Gastrocnemius medialis (tissue), 4 donors: ENCODE measurements around the gene COMMD8. TPM values are rescaled to one million over a fixed set of nuclear protein-coding genes. Genes with fewer than 3 reads are reported as not detected.
A peak's percentile ranks its signal among the peaks of the same experiment; 100 is the strongest.
"Not testable (repeated sequence)": the region's sequence is repeated elsewhere in the genome, so short reads cannot be mapped to it uniquely, and the experiment has no call there.

Experiments
- ATAC-seq, 2 donors: fragments of 150-250 bp; one replicate each; pipeline ENCODE4 v1.9.1; 2016
- DNase-seq, 2 donors: peaks; one replicate each; pipeline ENCODE4 v3.0.0-alpha.2; 2019
- H3K27ac ChIP-seq, 4 donors: fragments of 200-600 bp; sonication (generic); 1 replicate in 1 of 4; 2 replicates in 3 of 4; pipeline ENCODE4 v1.5.1; 2016 to 2018; ENCODE audit warnings: mild to moderate bottlenecking in 2 of 4, moderate library complexity in 1 of 4
- H3K27me3 ChIP-seq, 3 donors: fragments of 200-600 bp; sonication (generic) in 2 of 3; 1 replicate in 1 of 3; 2 replicates in 2 of 3; pipeline versions ENCODE4 v1.5.1 to v1.6.0; 2016 to 2019; ENCODE audit warnings: mild to moderate bottlenecking in 1 of 3, moderate library complexity in 1 of 3
- H3K36me3 ChIP-seq, 2 donors: fragments of 200-600 bp; sonication (generic) in 1 of 2; one replicate each; pipeline ENCODE4 v1.5.1; 2017 to 2018
- H3K4me1 ChIP-seq, 2 donors: fragments of 200-600 bp; sonication (generic) in 1 of 2; one replicate each; pipeline ENCODE4 v1.5.1; 2016 to 2017; ENCODE audit warnings: mild to moderate bottlenecking in 2 of 2
- H3K4me3 ChIP-seq, 4 donors: fragments of 200-600 bp; sonication (generic) in 3 of 4; 1 replicate in 1 of 4; 2 replicates in 3 of 4; pipeline ENCODE4 v1.5.1; 2016 to 2019; ENCODE audit warnings: mild to moderate bottlenecking in 2 of 4
- H3K9me3 ChIP-seq, 3 donors: fragments of 200-600 bp; sonication (generic) in 2 of 3; 1 replicate in 1 of 3; 2 replicates in 2 of 3; pipeline ENCODE4 v1.5.1; 2016 to 2019
- POLR2A ChIP-seq, 2 donors: fragments of 450-650 bp; IDR thresholded peaks; one replicate each; pipeline ENCODE4 v1.6.1; 2017; ENCODE audit warnings: antibody characterized with exemption in 2 of 2, mild to moderate bottlenecking in 2 of 2, moderate library complexity in 2 of 2
- in situ Hi-C, 4 donors: fragments of 200-750 bp; cut with MboI; loops; one replicate each; pipeline versions ENCODE4 v1.15.0 to v1.8.0; 2017; ENCODE audit warnings: low sequenced_read_pairs in 4 of 4
- intact Hi-C: fragments of 100-400 bp; cut with DNase I; formaldehyde crosslinking; loops from one replicate; pipeline ENCODE4 v1.15.1; 2023; ENCODE audit warnings: low total_unique reads
- total RNA-seq, 4 donors: library from RNA; depleted of rRNA; stranded (reverse); fragments of >200 nt; gene quantifications; one replicate each; pipeline versions ENCODE4 v1.1.0 to v1.2.3, GENCODE V29; 2016
- TF ChIP-seq, protein P1 (sequence below), 5 experiments: fragments of 450-650 bp in 3 of 5; fragments of 200-600 bp in 2 of 5; sonication (generic) in 2 of 5; IDR thresholded peaks in 4 of 5; conservative IDR thresholded peaks in 1 of 5; 1 replicate in 4 of 5; 2 replicates in 1 of 5; pipeline ENCODE4 v1.5.1; 2016 to 2019; ENCODE audit warnings: antibody characterized with exemption in 5 of 5, mild to moderate bottlenecking in 3 of 5, moderate library complexity in 3 of 5

COMMD8 gene
- total RNA-seq, 4 donors from 2014 or later: 4.8 to 8.5 (median 6.4) TPM

DNA sequence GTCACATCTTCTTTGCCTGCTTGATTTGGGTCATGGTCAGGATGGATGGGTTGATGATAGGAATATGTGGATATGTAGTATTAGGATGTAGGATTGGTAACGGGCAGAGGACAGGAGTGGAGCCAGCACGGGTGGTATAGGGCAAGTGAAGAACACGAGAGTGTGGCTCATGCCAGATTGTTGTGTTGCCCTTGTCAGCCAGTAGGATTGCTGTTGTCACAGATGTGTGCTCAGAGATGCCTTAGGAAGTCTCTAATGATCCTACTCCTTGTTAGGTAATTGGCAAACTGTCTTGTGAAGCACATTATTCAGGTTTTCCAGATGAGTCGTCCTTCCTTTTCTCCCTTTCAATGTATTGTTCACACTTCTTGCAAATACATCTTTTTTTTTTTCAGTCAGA is 27.0 kb upstream of the COMMD8 start:
- Histone ChIP-seq H3K27ac (no peak overlapping the region), H3K27me3 (no peaks in the 10 kb centered on the region), H3K36me3 (no peaks in the 10 kb centered on the region), H3K9me3 (no peaks in the 10 kb centered on the region), H3K4me1 (no peaks in the 10 kb centered on the region), H3K4me3 (no peak overlapping the region)
- TF ChIP-seq POLR2A (IDR thresholded peaks at IDR 0.05): no peak
- TF ChIP-seq, protein P1, sequence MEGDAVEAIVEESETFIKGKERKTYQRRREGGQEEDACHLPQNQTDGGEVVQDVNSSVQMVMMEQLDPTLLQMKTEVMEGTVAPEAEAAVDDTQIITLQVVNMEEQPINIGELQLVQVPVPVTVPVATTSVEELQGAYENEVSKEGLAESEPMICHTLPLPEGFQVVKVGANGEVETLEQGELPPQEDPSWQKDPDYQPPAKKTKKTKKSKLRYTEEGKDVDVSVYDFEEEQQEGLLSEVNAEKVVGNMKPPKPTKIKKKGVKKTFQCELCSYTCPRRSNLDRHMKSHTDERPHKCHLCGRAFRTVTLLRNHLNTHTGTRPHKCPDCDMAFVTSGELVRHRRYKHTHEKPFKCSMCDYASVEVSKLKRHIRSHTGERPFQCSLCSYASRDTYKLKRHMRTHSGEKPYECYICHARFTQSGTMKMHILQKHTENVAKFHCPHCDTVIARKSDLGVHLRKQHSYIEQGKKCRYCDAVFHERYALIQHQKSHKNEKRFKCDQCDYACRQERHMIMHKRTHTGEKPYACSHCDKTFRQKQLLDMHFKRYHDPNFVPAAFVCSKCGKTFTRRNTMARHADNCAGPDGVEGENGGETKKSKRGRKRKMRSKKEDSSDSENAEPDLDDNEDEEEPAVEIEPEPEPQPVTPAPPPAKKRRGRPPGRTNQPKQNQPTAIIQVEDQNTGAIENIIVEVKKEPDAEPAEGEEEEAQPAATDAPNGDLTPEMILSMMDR (IDR thresholded peaks at IDR 0.05 in 4 of 5, conservative IDR thresholded peaks at IDR 0.05 in 1 of 5): no peak
- intact Hi-C loops: no loop called here
- in situ Hi-C loops: no loop called here
- no peak for DNase-seq
- ATAC-seq: no peak

DNA sequence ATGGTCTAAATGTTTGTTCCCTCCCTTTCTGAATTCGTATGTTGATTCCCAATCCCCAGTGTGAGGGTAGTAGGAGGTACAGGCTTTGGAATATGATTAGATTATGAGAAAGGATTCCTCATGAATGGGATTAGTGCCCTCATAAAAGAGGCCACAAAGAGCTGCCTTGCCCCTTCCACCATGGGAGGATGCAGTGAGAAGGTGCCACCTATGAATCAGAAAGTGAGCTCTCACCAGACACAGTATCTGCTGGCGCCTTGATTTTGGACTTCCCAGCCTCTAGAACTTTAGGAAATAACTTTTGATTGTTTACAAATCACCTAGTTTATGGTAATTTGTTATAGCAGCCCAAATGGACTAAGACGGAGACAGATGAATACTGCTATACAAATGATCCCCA is 25.2 kb upstream of the COMMD8 start:
- DNase-seq: no peak
- H3K36me3 ChIP-seq: no peaks in the 10 kb centered on the region
- H3K4me3 ChIP-seq: no peak overlapping the region
- H3K27ac ChIP-seq: no peak overlapping the region
- H3K4me1 ChIP-seq: peaks cover 0 to 5% of the 10 kb centered on the region in 2 donors
- TF ChIP-seq POLR2A (IDR thresholded peaks at IDR 0.05): no peak
- TF ChIP-seq, protein P1 (IDR thresholded peaks at IDR 0.05 in 4 of 5, conservative IDR thresholded peaks at IDR 0.05 in 1 of 5): no peak
- intact Hi-C loops: no loop called here
- no peaks in the 10 kb centered on the region for H3K27me3 ChIP-seq
- no peak for ATAC-seq
- in situ Hi-C loops: no loop called here
- no peaks in the 10 kb centered on the region for H3K9me3 ChIP-seq

DNA sequence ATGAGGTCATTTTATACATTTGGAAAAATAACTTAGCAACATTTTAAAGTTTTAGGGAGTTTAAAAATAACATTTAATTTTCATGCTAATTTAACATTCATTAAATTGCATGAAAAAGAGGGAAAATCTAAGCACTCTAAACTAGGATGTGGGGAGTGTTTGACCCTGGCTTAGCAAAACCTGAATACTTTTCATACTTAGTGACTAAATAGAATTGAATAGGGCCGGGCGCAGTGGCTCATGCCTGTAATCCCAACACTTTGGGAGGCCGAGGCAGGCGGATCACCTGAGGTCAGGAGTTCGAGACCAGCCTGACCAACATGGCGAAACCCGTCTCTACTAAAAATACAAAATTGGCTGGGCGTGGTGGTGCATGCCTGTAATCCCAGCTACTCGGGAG is 23.2 kb upstream of the COMMD8 start:
- H3K27ac ChIP-seq, DNase-seq, H3K4me1 ChIP-seq, ATAC-seq, in situ Hi-C loops, H3K36me3 ChIP-seq, H3K27me3 ChIP-seq, intact Hi-C loops, H3K9me3 ChIP-seq: not testable (repeated sequence)
- peak overlapping the region in 3 of 4 donors; percentile 67 to 73 (median 69) for H3K4me3 ChIP-seq

DNA sequence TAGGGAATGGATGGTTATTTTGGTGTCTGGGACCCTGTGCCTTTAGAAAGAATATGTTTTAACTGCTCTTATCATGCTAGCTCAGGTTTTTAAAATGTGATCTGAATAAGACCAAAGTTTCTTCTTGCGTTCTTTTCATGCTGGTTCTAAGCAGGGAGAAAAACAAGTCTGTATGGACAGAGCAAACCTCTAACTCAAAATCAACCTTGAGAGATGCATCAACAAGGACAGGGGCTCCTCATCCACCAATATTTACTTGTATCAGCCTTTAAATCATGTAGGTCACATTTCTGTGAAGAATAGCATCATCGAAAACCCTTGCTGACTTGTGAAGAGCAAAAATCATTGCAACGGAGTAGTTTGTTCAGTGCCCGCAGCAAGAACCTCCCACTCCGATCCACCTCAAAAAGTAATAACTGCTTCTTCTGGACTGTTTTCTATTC is 22.8 kb upstream of the COMMD8 start:
- Histone ChIP-seq H3K36me3 (no peaks in the 10 kb centered on the region), H3K27me3 (no peaks in the 10 kb centered on the region), H3K4me1 (peaks cover 0 to 5% of the 10 kb centered on the region in 2 donors), H3K4me3 (peak overlapping the region; percentile 62 to 73 (median 68)), H3K27ac (peak overlapping the region; percentile 81 to 83 (median 82)), H3K9me3 (no peaks in the 10 kb centered on the region)
- ATAC-seq (no peak), DNase-seq (no peak)
- intact Hi-C loops: no loop called here
- in situ Hi-C loops: no loop called here
- TF ChIP-seq POLR2A (IDR thresholded peaks at IDR 0.05): no peak
- TF ChIP-seq, protein P1 (IDR thresholded peaks at IDR 0.05 in 4 of 5, conservative IDR thresholded peaks at IDR 0.05 in 1 of 5): no peak

DNA sequence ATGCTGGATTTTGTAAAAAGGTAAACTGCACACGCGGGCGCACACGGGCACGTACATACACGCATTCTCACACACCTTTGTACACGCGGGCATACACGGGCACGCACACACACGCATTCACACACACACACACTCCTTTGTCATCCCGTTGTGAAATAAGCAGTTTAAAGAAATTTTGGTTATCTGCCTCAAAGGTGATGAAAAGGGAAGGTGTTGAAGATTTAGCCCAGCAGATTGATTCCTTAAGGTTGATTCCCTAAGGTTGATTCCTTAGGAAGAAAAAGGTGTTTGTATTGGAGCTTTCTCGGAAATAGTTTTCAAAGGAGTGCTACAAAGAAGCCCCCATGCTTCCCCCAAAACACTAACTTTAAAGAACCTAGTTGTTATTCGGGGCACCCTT is 22.3 kb upstream of the COMMD8 start:
- no peaks in the 10 kb centered on the region for H3K27me3 ChIP-seq
- H3K9me3 ChIP-seq: no peaks in the 10 kb centered on the region
- peak overlapping the region; percentile 62 to 73 (median 68) for H3K4me3 ChIP-seq
- DNase-seq: no peak
- no peaks in the 10 kb centered on the region for H3K36me3 ChIP-seq
- intact Hi-C loops: loop anchor here (1.0 kb wide), 2 partner anchors 22 to 429 kb away; partner anchors contain the start of genes COMMD8 and NFXL1
- peaks cover 0 to 5% of the 10 kb centered on the region in 2 donors for H3K4me1 ChIP-seq
- TF ChIP-seq POLR2A (IDR thresholded peaks at IDR 0.05): no peak
- TF ChIP-seq, protein P1 (IDR thresholded peaks at IDR 0.05 in 4 of 5, conservative IDR thresholded peaks at IDR 0.05 in 1 of 5): no peak
- in situ Hi-C loops: no loop called here
- peak overlapping the region; percentile 81 to 83 (median 82) for H3K27ac ChIP-seq
- ATAC-seq: no peak
